AG10803 (cell line): ENCODE measurements around the gene PSRC1.

Experiments
- DNase-seq: peaks from one replicate; pipeline ENCODE4 v3.0.0; 2010; ENCODE audit warnings: low read depth
- H3K4me3 ChIP-seq: 2 replicates; pipeline ENCODE4 v1.5.1; 2011; ENCODE audit warnings: mild to moderate bottlenecking, low read length, control low read depth
- CTCF ChIP-seq: conservative IDR thresholded peaks from 2 replicates; pipeline ENCODE4 v1.5.1; 2011; ENCODE audit warnings: mild to moderate bottlenecking, low read length, control low read depth, inconsistent platforms

The PSRC1 gene

GRCh38 chr1:109241344-109241743, 41.6 kb downstream of the PSRC1 start:
- H3K4me3 ChIP-seq: no peak overlapping the region
- DNase-seq: no peak
- TF ChIP-seq CTCF: no peak

- no peak for TF ChIP-seq CTCF
- peak; percentile 65 for DNase-seq
These were observed 42.5 kb downstream of the PSRC1 start for GRCh38 chr1:109240158-109241152.

DNA sequence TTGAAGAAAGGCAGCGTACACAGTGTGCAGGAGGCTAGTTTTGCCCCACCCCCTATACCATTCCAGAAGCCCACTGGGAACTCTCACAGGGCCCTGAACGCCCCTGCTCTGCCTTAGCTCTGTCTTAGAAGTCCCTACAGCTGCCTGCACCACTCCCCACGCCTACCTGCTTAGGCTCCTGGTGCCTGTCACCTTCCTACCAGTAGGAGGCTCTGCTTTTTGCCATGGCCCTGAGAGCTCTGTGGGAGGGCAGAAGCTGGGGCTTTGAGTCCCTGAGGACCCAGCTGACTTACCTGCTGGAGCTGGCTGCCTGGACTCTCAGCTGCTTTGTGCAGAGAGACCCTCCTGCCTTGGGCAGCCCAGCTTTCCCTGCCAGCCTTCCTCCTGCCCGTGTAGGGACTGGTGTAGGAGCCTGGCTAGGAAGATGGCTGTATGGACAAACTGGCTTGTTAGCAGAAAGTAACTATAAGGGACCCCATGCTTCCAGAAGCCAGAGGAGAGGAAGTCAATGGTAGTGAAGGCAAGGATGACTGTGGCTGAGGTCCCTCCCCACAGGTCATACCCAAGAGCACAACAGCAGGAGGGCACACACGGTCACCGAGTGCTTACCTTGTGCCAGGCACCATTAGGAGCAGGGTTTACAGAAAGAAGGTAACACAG, 43.4 kb downstream of the PSRC1 start:
- DNase-seq: peak; percentile 45

More at GRCh38 chr1:109240158-109241152, 42.5 kb downstream of the PSRC1 start:
- H3K4me3 ChIP-seq: no peak overlapping the region

GRCh38 chr1:109239047-109239408, 43.9 kb downstream of the PSRC1 start:
- DNase-seq: no peak
- no peak overlapping the region for H3K4me3 ChIP-seq
- TF ChIP-seq CTCF: no peak

More for the DNA sequence above, 43.4 kb downstream of the PSRC1 start:
- TF ChIP-seq CTCF: peak; percentile 65
- H3K4me3 ChIP-seq: no peak overlapping the region

DNA sequence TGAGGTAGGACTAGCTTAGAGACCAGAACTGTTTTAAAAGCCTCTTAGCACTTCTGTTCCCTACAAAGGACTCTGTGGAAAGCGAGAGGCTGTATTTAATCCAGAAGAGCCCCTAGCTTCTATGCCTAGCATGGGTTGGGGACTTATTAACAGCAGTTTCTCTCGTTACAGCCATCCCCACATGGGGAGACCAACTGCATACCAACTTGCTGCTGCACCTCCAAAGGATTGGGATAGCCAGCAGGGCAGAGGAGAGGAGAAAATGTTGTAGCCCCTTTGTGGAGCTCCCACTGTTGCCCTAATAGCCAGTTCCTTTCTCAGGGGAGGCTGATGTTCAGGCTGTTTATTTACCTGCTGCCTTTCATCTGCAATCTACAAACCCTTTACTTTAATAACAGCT, 44.6 kb downstream of the PSRC1 start:
- no peak overlapping the region for H3K4me3 ChIP-seq
- no peak for TF ChIP-seq CTCF
- DNase-seq: no peak

- no peak overlapping the region for H3K4me3 ChIP-seq
- TF ChIP-seq CTCF: no peak
- DNase-seq: no peak
These were observed 45.4 kb downstream of the PSRC1 start for GRCh38 chr1:109237512-109237911.
